Pancreas (tissue), 10 donors: ENCODE measurements around the gene SPSB1. TPM values are rescaled to one million over a fixed set of nuclear protein-coding genes. Genes with fewer than 3 reads are reported as not detected.

ENCODE experiments used
- ATAC-seq, 4 donors: fragments of 200-7000 bp; cut with Tn5 transposase; one replicate each; pipeline versions ENCODE4 v1.8.0 to v1.9.1; 2020; ENCODE audit warnings: mild to moderate bottlenecking in 4 of 4, moderate library complexity in 4 of 4
- DNase-seq, 6 donors: peaks; one replicate each; pipeline ENCODE4 v3.0.0-alpha.2; 2020
- FAIRE-seq: peaks from 2 replicates; lab custom pipeline; 2012; peaks lifted over from hg19 to GRCh38; lab: Jason Lieb, UNC
- H3K27ac ChIP-seq, 4 donors: fragments of 200-600 bp; sonication (generic); 1 replicate in 3 of 4; 2 replicates in 1 of 4; pipeline versions ENCODE4 v1.5.0 to v1.8.0; 2020
- H3K27me3 ChIP-seq, 4 donors: fragments of 200-600 bp; one replicate each; pipeline ENCODE4 v1.8.0; 2021
- H3K36me3 ChIP-seq, 3 donors: fragments of 200-600 bp; sonication (generic) in 1 of 3; one replicate each; pipeline versions ENCODE4 v1.5.0 to v1.8.0; 2020 to 2021
- H3K4me1 ChIP-seq, 3 donors: fragments of 200-600 bp; one replicate each; pipeline ENCODE4 v1.8.0; 2021
- H3K4me3 ChIP-seq, 4 donors: fragments of 200-600 bp; sonication (generic) in 2 of 4; one replicate each; pipeline versions ENCODE4 v1.5.0 to v1.8.0; 2020 to 2021
- H3K9me3 ChIP-seq, 4 donors: fragments of 200-600 bp; one replicate each; pipeline ENCODE4 v1.8.0; 2021
- CTCF ChIP-seq, 4 donors: fragments of 200-600 bp; sonication (generic) in 3 of 4; IDR thresholded peaks; one replicate each; pipeline versions ENCODE4 v1.5.0 to v1.8.0; 2021; ENCODE audit warnings: antibody characterized with exemption in 4 of 4
- WGBS, 2 donors: extraction: QIAGEN DNeasy Blood & Tissue Kit; methylation state at CpG; one replicate each; pipeline ENCODE4 v1.1.7; 2013; 5-methylcytosine and 5-hydroxymethylcytosine counted together
- intact Hi-C, 3 donors: fragments of 100-400 bp; cut with DNase I; formaldehyde crosslinking; loops; one replicate each; pipeline versions ENCODE4 v1.11.1 to v1.14.2; 2022
- polyA plus RNA-seq, 2 donors: library from polyadenylated mRNA; stranded (reverse); fragments of 200-250 nt; gene quantifications; one replicate each; pipeline ENCODE4 v1.2.3, GENCODE V29; 2013
- total RNA-seq, 6 donors: library from RNA; stranded (reverse); fragmentation: NEBNext Ultra II Directional in 4 of 6; extraction: Animal tissue kit (Norgen Biotek cat#: 25700) in 4 of 6; gene quantifications; one replicate each; pipeline versions ENCODE4 v1.2.1 to v1.2.4, GENCODE V29; 2021 to 2023
- donor health status: healthy with polysubstance abuse.
- donor health status: DM: no; HTN: no; CAD: no; lungs with moderate emphysema.
- donor health status: DM: no; HTN: no; CAD: no.
- donor health status: control.
- donor health status: control.
- donor health status: Bipolar disorder and iron deficiency.
- donor health status: DM: yes; HTN: yes; CAD: no.
- donor health status: DM: no; HTN: no; CAD: no.
- donor health status: DM: no; HTN: no; CAD: no.
- donor health status: DM: yes; HTN: yes; CAD: no.

The SPSB1 gene
- total and polyA plus RNA-seq, 8 donors, result 10.5 to 27.5 (median 18.1) TPM

- no peak for FAIRE-seq
Observed at GRCh38 chr1:9270290-9270883, 22.3 kb upstream of the SPSB1 start.

GRCh38 chr1:9271283-9271682, 21.4 kb upstream of the SPSB1 start:
- ATAC-seq (no peak), DNase-seq (no peak), FAIRE-seq (no peak)
- no peak for TF ChIP-seq CTCF (IDR thresholded peaks at IDR 0.05)
- Histone ChIP-seq H3K27ac (no peak overlapping the region), H3K27me3 (no peaks in the 10 kb centered on the region), H3K4me1 (no peaks in the 10 kb centered on the region), H3K9me3 (no peaks in the 10 kb centered on the region), H3K4me3 (no peak overlapping the region), H3K36me3 (peaks cover 0 to 6% (median 0%) of the 10 kb centered on the region in 3 donors)
- 76 to 86% methylated on average over 11 of the region's 11 CpGs for WGBS, 2 donors
- intact Hi-C loops, result no loop called here

More at GRCh38 chr1:9270290-9270883, 22.3 kb upstream of the SPSB1 start:
- Histone ChIP-seq H3K4me3 (no peak overlapping the region), H3K36me3 (peaks cover 0 to 10% (median 0%) of the 10 kb centered on the region in 3 donors), H3K4me1 (no peaks in the 10 kb centered on the region), H3K27ac (no peak overlapping the region), H3K9me3 (no peaks in the 10 kb centered on the region), H3K27me3 (no peaks in the 10 kb centered on the region)
- DNase-seq (no peak), ATAC-seq (no peak)
- intact Hi-C loops, result no loop called here
- WGBS, 2 donors, result 85 to 91% methylated on average over 15 of the region's 15 CpGs
- no peak for TF ChIP-seq CTCF (IDR thresholded peaks at IDR 0.05)

- WGBS, 2 donors, result 89 to 91% methylated on average over 24 of the region's 24 CpGs
- Histone ChIP-seq H3K36me3 (peaks cover 0 to 6% (median 0%) of the 10 kb centered on the region in 3 donors), H3K27ac (no peak overlapping the region), H3K4me3 (no peak overlapping the region), H3K4me1 (no peaks in the 10 kb centered on the region), H3K9me3 (no peaks in the 10 kb centered on the region), H3K27me3 (no peaks in the 10 kb centered on the region)
- no peak for ATAC-seq
- intact Hi-C loops, result no loop called here
- no peak for DNase-seq
- TF ChIP-seq CTCF (IDR thresholded peaks at IDR 0.05), result no peak
- no peak for FAIRE-seq
Observed at GRCh38 chr1:9271861-9272595, 20.7 kb upstream of the SPSB1 start.

GRCh38 chr1:9273177-9273576, 19.5 kb upstream of the SPSB1 start:
- FAIRE-seq (no peak), ATAC-seq (peak in 1 of 4 donors; percentile 13), DNase-seq (no peak)
- Histone ChIP-seq H3K27ac (no peak overlapping the region), H3K4me1 (no peaks in the 10 kb centered on the region), H3K36me3 (peaks cover 0 to 6% (median 0%) of the 10 kb centered on the region in 3 donors), H3K4me3 (no peak overlapping the region), H3K9me3 (no peaks in the 10 kb centered on the region), H3K27me3 (no peaks in the 10 kb centered on the region)
- WGBS, 2 donors, result 75 to 86% methylated on average over 11 of the region's 11 CpGs
- intact Hi-C loops, result no loop called here
- no peak for TF ChIP-seq CTCF (IDR thresholded peaks at IDR 0.05)

GRCh38 chr1:9275161-9275560, 17.5 kb upstream of the SPSB1 start:
- whole genome bisulfite sequencing, 2 donors, result 85 to 87% methylated on average over 10 of the region's 10 CpGs
- TF ChIP-seq CTCF (IDR thresholded peaks at IDR 0.05), result no peak
- Histone ChIP-seq H3K9me3 (no peaks in the 10 kb centered on the region), H3K27me3 (no peaks in the 10 kb centered on the region), H3K4me1 (no peaks in the 10 kb centered on the region), H3K27ac (no peak overlapping the region), H3K4me3 (no peak overlapping the region), H3K36me3 (no peaks in the 10 kb centered on the region)
- ATAC-seq (no peak), FAIRE-seq (no peak), DNase-seq (no peak)
- intact Hi-C loops, result no loop called here
